ENCODE results near the gene MYOM1.

DNA sequence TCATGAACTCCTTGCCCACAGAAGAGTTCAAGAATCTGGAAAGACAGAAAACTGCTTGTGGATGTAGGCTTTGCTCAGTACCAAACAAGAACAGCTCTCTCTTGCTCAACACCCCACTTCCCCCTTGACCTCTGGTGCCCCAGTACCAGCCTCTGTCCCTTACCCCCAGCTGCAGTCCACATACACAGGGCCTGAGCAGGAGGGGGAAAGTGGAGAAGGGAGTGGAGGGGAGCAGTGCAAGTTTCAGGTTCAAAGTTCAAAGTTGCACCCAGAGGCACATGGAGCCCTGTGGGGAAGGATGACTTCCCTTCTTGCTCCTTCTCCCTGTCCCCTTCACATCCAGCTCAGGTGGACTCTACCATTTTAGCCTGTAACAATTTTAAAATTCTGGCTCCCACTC lies 145.7 kb downstream of the MYOM1 start:
- no peak for TF ChIP-seq CTCF (IDR thresholded peaks at IDR 0.05)
- TF ChIP-seq POLR2A (IDR thresholded peaks at IDR 0.05) = no peak

Measured in thyroid gland (tissue), 4 donors.